Esophagus squamous epithelium (tissue), 5 donors: ENCODE results near the gene MCTP2. TPM values are rescaled to one million over a fixed set of nuclear protein-coding genes. Genes with fewer than 3 reads are reported as not detected.
"Not testable (repeated sequence)": the region's sequence is repeated elsewhere in the genome, so short reads cannot be mapped to it uniquely, and the experiment has no call there.

ENCODE experiments used
- DNase-seq: peaks from one replicate; lab custom pipeline; 2025; lab: John Stamatoyannopoulos, UW
- H3K27ac ChIP-seq, 4 donors: fragments of 200-600 bp; sonication (generic); one replicate each; pipeline ENCODE4 v1.5.1; 2016 to 2019; ENCODE audit warnings: mild to moderate bottlenecking in 1 of 4
- H3K27me3 ChIP-seq, 4 donors: fragments of 200-600 bp; sonication (generic); 1 replicate in 3 of 4; 2 replicates in 1 of 4; pipeline versions ENCODE4 v1.5.1 to v1.6.0; 2017 to 2021; ENCODE audit warnings: antibody characterized with exemption in 1 of 4
- H3K36me3 ChIP-seq, 3 donors: fragments of 200-600 bp; sonication (generic); one replicate each; pipeline ENCODE4 v1.5.1; 2016 to 2019
- H3K4me1 ChIP-seq, 3 donors: fragments of 200-600 bp; sonication (generic); one replicate each; pipeline ENCODE4 v1.5.1; 2017 to 2019
- H3K4me3 ChIP-seq, 4 donors: fragments of 200-600 bp; sonication (generic); 1 replicate in 3 of 4; 2 replicates in 1 of 4; pipeline ENCODE4 v1.5.1; 2016 to 2019; ENCODE audit warnings: mild to moderate bottlenecking in 2 of 4, moderate library complexity in 1 of 4
- H3K9me3 ChIP-seq, 3 donors: fragments of 200-600 bp; sonication (generic); one replicate each; pipeline ENCODE4 v1.5.1; 2016 to 2019
- POLR2A ChIP-seq, 4 donors: fragments of 450-650 bp; IDR thresholded peaks; one replicate each; pipeline ENCODE4 v1.6.1; 2017; ENCODE audit warnings: antibody characterized with exemption in 4 of 4, mild to moderate bottlenecking in 4 of 4, moderate library complexity in 3 of 4
- WGBS, 2 donors: methylation state at CpG; one replicate each; pipeline ENCODE4 v1.1.5; 2018; 5-methylcytosine and 5-hydroxymethylcytosine counted together
- intact Hi-C: fragments of 100-400 bp; cut with DNase I; formaldehyde crosslinking; loops from one replicate; pipeline ENCODE4 v1.15.0; 2022
- total RNA-seq, 4 donors: library from RNA; depleted of rRNA; stranded (reverse); fragments of >200 nt; gene quantifications; one replicate each; pipeline ENCODE4 v1.1.0, GENCODE V29; 2016
- TF ChIP-seq, protein P1 (sequence below), 6 experiments: fragments of 450-650 bp in 4 of 6; fragments of 200-600 bp in 2 of 6; sonication (generic) in 2 of 6; IDR thresholded peaks; one replicate each; pipeline ENCODE4 v1.5.1; 2016 to 2019; ENCODE audit warnings: antibody characterized with exemption in 6 of 6, mild to moderate bottlenecking in 4 of 6, moderate library complexity in 4 of 6
- donor health status: DM: yes; HTN: yes; CAD: no.

MCTP2 gene
- total RNA-seq, 4 donors from 2014 or later = 11.2 to 29.9 (median 15.6) TPM

DNA sequence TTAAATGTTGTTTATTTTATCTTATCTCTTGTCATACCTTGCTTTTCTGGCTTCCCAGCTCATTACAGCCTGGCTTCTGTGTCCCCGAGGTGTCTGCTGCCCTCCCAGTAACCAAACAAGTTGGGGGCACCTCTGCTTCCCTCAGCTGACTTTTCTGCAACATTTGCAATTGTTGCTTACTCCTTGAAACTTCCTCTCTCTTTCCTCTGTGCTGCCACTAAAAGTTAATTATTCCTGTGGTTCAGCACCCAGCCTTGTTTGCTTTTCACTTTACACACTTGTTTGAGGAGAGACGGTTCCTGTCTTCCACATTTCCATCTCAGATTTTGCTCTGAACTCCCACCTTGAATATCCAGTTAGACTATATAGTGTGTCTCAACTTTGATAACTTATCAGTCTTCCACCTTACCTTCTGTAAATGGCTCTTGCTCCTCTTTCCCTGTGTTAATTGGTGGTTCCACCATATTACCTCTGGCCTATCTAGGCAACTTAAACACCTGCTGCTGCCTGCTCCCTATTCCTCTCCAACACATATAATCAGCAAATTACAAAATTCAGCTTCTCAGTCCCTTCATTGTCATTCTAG lies 21.6 kb downstream of the MCTP2 start:
- Histone ChIP-seq H3K9me3 (no peaks in the 10 kb centered on the region), H3K36me3 (no peaks in the 10 kb centered on the region), H3K4me1 (peaks cover 0 to 8% (median 0%) of the 10 kb centered on the region in 3 donors), H3K27me3 (no peaks in the 10 kb centered on the region), H3K27ac (no peak overlapping the region), H3K4me3 (no peak overlapping the region)
- no peak for DNase-seq
- TF ChIP-seq, protein P1, sequence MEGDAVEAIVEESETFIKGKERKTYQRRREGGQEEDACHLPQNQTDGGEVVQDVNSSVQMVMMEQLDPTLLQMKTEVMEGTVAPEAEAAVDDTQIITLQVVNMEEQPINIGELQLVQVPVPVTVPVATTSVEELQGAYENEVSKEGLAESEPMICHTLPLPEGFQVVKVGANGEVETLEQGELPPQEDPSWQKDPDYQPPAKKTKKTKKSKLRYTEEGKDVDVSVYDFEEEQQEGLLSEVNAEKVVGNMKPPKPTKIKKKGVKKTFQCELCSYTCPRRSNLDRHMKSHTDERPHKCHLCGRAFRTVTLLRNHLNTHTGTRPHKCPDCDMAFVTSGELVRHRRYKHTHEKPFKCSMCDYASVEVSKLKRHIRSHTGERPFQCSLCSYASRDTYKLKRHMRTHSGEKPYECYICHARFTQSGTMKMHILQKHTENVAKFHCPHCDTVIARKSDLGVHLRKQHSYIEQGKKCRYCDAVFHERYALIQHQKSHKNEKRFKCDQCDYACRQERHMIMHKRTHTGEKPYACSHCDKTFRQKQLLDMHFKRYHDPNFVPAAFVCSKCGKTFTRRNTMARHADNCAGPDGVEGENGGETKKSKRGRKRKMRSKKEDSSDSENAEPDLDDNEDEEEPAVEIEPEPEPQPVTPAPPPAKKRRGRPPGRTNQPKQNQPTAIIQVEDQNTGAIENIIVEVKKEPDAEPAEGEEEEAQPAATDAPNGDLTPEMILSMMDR (IDR thresholded peaks at IDR 0.05) = no peak
- no peak for TF ChIP-seq POLR2A (IDR thresholded peaks at IDR 0.05)
- intact Hi-C loops = no loop called here
- 68 to 73% methylated on average over 2 of the region's 2 CpGs for WGBS, 2 donors

DNA sequence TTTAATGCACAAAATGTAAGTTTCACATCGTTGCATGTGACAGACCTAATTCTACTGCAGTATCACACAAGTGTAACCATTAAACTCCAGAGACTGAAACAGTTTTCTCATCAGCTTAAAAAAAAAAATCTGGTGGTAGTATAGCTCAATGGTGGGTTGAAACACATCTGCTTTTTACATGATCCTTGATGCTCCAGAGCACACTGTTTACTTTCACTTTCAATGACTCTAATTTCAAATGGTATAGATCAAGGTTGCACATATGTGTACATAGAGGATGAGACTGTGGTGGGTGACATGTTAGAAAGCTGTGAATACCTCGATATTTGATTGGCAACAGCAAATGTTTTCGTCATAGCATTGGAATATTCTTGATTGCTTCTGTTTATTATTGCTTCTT lies 22.4 kb downstream of the MCTP2 start:
- no peak for DNase-seq
- Histone ChIP-seq H3K9me3 (no peaks in the 10 kb centered on the region), H3K27me3 (no peaks in the 10 kb centered on the region), H3K36me3 (no peaks in the 10 kb centered on the region), H3K27ac (no peak overlapping the region), H3K4me3 (no peak overlapping the region), H3K4me1 (peaks cover 0 to 8% (median 0%) of the 10 kb centered on the region in 3 donors)
- no peak for TF ChIP-seq POLR2A (IDR thresholded peaks at IDR 0.05)
- TF ChIP-seq, protein P1 (IDR thresholded peaks at IDR 0.05) = no peak
- WGBS, 2 donors = 81 to 82% methylated on average over 3 of the region's 3 CpGs
- intact Hi-C loops = no loop called here

DNA sequence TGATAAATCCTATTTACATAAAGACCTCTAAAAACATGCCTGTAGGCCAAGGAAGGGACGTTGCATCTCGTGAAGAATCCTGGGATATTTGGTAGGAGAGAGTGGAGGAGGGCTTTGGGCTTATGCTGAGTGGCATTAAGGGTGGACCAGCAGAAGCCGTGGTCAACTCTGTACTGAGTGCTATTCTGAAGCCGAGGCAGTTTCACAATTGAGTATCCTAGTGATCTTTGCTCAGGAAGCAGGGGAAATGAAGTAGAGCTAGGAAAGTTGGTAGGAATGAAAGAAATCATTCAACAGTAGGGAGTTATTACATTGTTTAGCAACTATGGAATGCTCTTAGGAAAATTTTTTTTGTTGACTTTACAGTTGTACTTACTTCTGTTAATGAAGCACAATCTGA lies 24.2 kb downstream of the MCTP2 start:
- H3K4me1 ChIP-seq = peaks cover 0 to 8% (median 0%) of the 10 kb centered on the region in 3 donors
- no peaks in the 10 kb centered on the region for H3K9me3 ChIP-seq
- H3K36me3 ChIP-seq = no peaks in the 10 kb centered on the region
- TF ChIP-seq POLR2A (IDR thresholded peaks at IDR 0.05) = no peak
- TF ChIP-seq, protein P1 (IDR thresholded peaks at IDR 0.05) = no peak
- DNase-seq = no peak
- H3K27me3 ChIP-seq = no peaks in the 10 kb centered on the region
- WGBS, 2 donors = 62 to 67% methylated on average over 4 of the region's 4 CpGs
- H3K4me3 ChIP-seq = no peak overlapping the region
- H3K27ac ChIP-seq = no peak overlapping the region
- intact Hi-C loops = no loop called here

GRCh38 chr15:94256511-94256910 lies 25.1 kb downstream of the MCTP2 start:
- no peaks in the 10 kb centered on the region for H3K36me3 ChIP-seq
- H3K9me3 ChIP-seq = no peaks in the 10 kb centered on the region
- intact Hi-C loops = no loop called here
- H3K27ac ChIP-seq = no peak overlapping the region
- peaks cover 0 to 8% (median 0%) of the 10 kb centered on the region in 3 donors for H3K4me1 ChIP-seq
- DNase-seq = no peak
- TF ChIP-seq POLR2A (IDR thresholded peaks at IDR 0.05) = no peak
- TF ChIP-seq, protein P1 (IDR thresholded peaks at IDR 0.05) = no peak
- no peak overlapping the region for H3K4me3 ChIP-seq
- WGBS, 2 donors = 66 to 82% methylated on average over 3 of the region's 3 CpGs
- no peaks in the 10 kb centered on the region for H3K27me3 ChIP-seq

GRCh38 chr15:94257776-94258175 lies 26.4 kb downstream of the MCTP2 start:
- H3K27ac ChIP-seq, H3K4me3 ChIP-seq, intact Hi-C loops, DNase-seq, H3K27me3 ChIP-seq, H3K36me3 ChIP-seq, H3K9me3 ChIP-seq: not testable (repeated sequence)
- H3K4me1 ChIP-seq = peaks cover 0 to 13% (median 2%) of the 10 kb centered on the region in 3 donors
- WGBS, 2 donors = 77 to 86% methylated on average over 6 to 7 of the region's 7 CpGs
